ENCODE results near the gene LPIN1.
A peak's percentile ranks its signal among the peaks of the same experiment; 100 is the strongest.

Gene LPIN1

DNA sequence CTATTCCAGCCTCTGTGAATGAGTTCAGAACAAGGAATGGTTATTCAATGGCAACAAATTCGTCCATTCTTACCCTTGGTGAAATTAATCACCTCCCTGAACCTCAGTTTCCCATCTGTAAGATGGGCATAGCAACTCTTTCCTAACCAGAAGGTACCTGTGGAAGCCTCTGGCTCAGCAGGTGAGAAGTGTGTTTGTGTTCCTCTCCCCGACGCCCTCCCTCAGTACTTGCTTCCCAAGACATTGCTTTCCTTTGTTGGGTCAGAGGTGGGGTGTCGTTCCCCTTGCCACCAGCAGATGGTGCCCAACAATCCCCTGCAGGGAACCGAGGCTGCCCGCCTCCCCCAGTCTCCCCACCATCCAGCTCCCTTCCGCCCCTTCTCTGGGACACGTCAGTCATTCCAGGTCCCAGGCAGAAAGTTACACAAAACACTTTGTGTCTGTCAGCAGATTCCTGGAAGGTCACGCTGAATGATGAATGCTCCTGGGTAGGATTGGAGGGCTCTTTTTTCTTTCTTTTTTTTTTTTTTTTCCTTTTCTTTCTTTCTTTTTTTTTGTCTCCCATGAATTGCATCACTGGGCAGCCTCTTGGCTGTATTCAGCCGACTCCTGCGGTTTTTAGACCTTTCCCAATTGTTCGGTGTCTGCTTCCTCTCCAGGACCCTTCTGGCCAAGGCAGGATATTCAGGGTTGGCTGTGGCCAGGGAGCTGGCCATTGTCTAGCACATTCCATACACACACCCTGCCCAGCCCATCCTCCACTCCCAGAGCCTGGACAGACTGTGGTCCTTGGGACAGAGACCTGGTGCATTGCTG is 117.3 kb downstream of the LPIN1 start:
- no peaks in the 10 kb centered on the region; the same call in 1 of the 2 replicates for H3K9me3 ChIP-seq (ENCODE audit: control insufficient read depth, insufficient read depth, low read length)
- no CpG with 5 or more reads among the region's 12 CpGs for WGBS (ENCODE audit: insufficient coverage, insufficient read length)
- H3K4me3 ChIP-seq (ENCODE audit: low read length) = no peak overlapping the region
- peak; percentile 90 for DNase-seq (ENCODE audit: low read depth, low spot score)
- H3K36me3 ChIP-seq (ENCODE audit: control insufficient read depth, insufficient read depth, low read length) = no peaks in the 10 kb centered on the region
- peaks cover 2% of the 10 kb centered on the region; the same call in 1 of the 2 replicates for H3K4me1 ChIP-seq (ENCODE audit: control insufficient read depth, insufficient read depth, low read length)
- no peak overlapping the region for H3K27ac ChIP-seq (ENCODE audit: low read length)
- H3K27me3 ChIP-seq (ENCODE audit: control insufficient read depth, insufficient read depth, low read length) = no peaks in the 10 kb centered on the region

DNA sequence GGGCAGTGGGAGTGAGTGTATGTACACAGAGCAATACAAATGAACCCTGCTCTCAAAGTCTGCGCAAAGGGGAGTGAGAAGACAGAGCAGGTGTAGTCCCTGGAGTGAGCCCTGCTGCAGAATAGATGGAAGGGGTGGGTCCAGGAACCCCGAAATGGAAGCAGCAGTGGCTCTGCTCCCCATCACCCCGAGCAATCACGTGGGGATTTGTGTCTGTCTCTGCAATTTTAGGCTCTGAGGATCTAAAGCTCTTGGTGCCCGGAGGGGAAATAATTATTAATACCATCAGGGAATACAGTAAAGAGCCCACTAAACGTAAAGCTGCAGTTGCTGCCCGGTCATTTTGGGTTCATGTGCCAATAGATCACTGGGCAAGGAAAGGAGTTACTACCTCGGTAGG is 118.3 kb downstream of the LPIN1 start:
- peaks cover 2% of the 10 kb centered on the region; the same call in 1 of the 2 replicates for H3K4me1 ChIP-seq (ENCODE audit: control insufficient read depth, insufficient read depth, low read length)

DNA sequence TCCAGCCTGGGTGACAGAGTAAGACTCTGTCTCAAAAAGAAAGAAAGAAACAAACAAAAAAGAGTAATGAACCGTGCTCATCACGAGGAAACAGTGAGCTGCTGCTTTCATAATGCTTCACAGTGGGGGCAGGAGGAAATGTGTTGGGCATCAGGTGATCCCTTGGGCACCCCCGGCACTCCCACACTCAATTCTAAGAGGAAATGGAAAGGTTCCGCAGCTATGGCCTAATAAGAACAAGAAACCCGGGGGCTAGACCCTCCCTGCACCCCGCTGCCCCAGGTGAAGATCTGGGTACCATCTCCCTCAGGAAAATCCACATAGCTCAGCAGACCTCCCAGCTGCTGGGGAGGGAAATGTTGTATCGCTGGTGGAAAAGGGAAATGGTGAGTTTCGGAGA is 118.9 kb downstream of the LPIN1 start:
- no peaks in the 10 kb centered on the region for H3K36me3 ChIP-seq (ENCODE audit: control insufficient read depth, insufficient read depth, low read length)
- no peak for DNase-seq (ENCODE audit: low read depth, low spot score)
- no CpG with 5 or more reads among the region's 8 CpGs for WGBS (ENCODE audit: insufficient coverage, insufficient read length)
- H3K4me1 ChIP-seq (ENCODE audit: control insufficient read depth, insufficient read depth, low read length) = peaks cover 2% of the 10 kb centered on the region; the same call in 1 of the 2 replicates
- H3K9me3 ChIP-seq (ENCODE audit: control insufficient read depth, insufficient read depth, low read length) = no peaks in the 10 kb centered on the region
- no peak overlapping the region for H3K27ac ChIP-seq (ENCODE audit: low read length)
- no peak overlapping the region for H3K4me3 ChIP-seq (ENCODE audit: low read length)
- H3K27me3 ChIP-seq (ENCODE audit: control insufficient read depth, insufficient read depth, low read length) = no peaks in the 10 kb centered on the region

More for the DNA sequence above, 118.3 kb downstream of the LPIN1 start:
- no peak overlapping the region for H3K27ac ChIP-seq (ENCODE audit: low read length)
- H3K9me3 ChIP-seq (ENCODE audit: control insufficient read depth, insufficient read depth, low read length) = no peaks in the 10 kb centered on the region
- no CpG with 5 or more reads among the region's 8 CpGs for WGBS (ENCODE audit: insufficient coverage, insufficient read length)
- no peak for DNase-seq (ENCODE audit: low read depth, low spot score)
- no peaks in the 10 kb centered on the region for H3K36me3 ChIP-seq (ENCODE audit: control insufficient read depth, insufficient read depth, low read length)
- no peaks in the 10 kb centered on the region for H3K27me3 ChIP-seq (ENCODE audit: control insufficient read depth, insufficient read depth, low read length)
- H3K4me3 ChIP-seq (ENCODE audit: low read length) = no peak overlapping the region

DNA sequence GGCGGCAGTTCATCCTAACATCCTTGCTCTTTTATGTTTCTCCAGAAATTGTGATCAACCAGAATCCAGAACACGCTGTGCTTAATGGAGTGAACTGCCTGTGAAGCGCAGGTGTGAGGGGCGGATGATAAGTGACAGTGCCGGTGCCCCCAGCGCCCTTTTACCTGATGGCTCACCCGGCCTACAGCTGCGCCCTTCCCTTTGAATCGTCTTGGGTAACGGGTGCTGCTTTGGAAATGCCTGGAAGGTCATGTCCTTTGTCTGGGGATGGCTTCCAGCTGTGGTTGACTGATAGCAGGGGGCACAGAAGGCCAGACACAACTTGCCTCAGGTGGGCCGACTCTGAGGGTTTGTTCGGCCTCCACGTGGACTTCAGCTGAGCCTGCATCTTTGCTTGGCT is 119.4 kb downstream of the LPIN1 start:
- H3K9me3 ChIP-seq (ENCODE audit: control insufficient read depth, insufficient read depth, low read length) = no peaks in the 10 kb centered on the region
- peaks cover 2% of the 10 kb centered on the region; the same call in 1 of the 2 replicates for H3K4me1 ChIP-seq (ENCODE audit: control insufficient read depth, insufficient read depth, low read length)
- no CpG with 5 or more reads among the region's 13 CpGs for WGBS (ENCODE audit: insufficient coverage, insufficient read length)
- no peak overlapping the region for H3K4me3 ChIP-seq (ENCODE audit: low read length)
- H3K36me3 ChIP-seq (ENCODE audit: control insufficient read depth, insufficient read depth, low read length) = no peaks in the 10 kb centered on the region
- no peak overlapping the region for H3K27ac ChIP-seq (ENCODE audit: low read length)
- DNase-seq (ENCODE audit: low read depth, low spot score) = no peak
- no peaks in the 10 kb centered on the region for H3K27me3 ChIP-seq (ENCODE audit: control insufficient read depth, insufficient read depth, low read length)

DNA sequence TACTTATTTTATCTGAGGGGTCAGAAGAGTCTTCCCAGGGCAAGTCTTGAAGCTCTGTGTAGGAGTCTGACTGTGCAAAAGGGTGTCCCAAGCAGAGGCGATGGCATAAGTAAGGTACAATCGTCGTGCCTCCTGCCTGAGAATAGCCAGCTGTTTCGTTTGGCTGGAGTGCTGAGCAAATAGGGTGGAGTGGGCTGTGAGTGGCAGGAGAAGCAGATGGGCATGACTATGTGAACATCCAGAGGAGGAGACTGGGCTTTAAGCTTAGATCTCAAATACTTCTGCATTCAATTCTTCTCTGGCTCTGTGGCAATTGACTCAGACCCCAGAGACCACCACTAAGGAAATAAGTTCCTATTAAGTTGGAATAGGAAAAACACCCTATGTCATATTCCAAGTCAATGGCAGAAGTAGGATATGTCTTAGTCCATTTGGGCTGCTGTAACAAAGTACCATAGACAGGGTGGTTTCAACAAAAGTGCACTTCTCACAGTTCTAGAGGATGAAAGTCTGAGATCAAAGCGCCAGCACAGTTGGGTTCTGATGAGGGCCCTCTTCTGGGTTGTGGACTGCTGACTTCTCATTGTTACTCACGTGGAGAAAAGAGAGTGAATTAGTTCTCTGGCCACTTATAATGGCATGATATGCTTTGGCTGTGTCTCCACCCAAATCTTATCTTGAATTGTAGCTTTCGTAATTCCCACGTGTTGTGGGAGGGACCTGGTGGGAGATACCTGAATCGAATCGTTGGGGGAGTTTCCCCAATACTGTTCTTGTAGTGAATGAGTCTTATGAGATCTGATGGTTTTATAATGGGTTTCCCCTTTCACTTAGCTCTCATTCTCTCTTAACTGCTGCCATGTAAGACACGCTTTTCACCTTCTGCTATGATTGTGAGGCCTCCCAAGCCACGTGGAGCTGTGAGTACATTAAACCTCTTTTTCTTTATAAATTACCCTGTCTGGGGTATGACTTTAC is 120.2 kb downstream of the LPIN1 start:
- Histone ChIP-seq H3K27me3 (ENCODE audit: control insufficient read depth, insufficient read depth, low read length) (no peaks in the 10 kb centered on the region), H3K36me3 (ENCODE audit: control insufficient read depth, insufficient read depth, low read length) (no peaks in the 10 kb centered on the region), H3K4me1 (ENCODE audit: control insufficient read depth, insufficient read depth, low read length) (peaks cover 2% of the 10 kb centered on the region; the same call in 1 of the 2 replicates), H3K4me3 (ENCODE audit: low read length) (no peak overlapping the region), H3K9me3 (ENCODE audit: control insufficient read depth, insufficient read depth, low read length) (no peaks in the 10 kb centered on the region), H3K27ac (ENCODE audit: low read length) (no peak overlapping the region)
- WGBS (ENCODE audit: insufficient coverage, insufficient read length) = no CpG with 5 or more reads among the region's 12 CpGs
- no peak for DNase-seq (ENCODE audit: low read depth, low spot score)

DNA sequence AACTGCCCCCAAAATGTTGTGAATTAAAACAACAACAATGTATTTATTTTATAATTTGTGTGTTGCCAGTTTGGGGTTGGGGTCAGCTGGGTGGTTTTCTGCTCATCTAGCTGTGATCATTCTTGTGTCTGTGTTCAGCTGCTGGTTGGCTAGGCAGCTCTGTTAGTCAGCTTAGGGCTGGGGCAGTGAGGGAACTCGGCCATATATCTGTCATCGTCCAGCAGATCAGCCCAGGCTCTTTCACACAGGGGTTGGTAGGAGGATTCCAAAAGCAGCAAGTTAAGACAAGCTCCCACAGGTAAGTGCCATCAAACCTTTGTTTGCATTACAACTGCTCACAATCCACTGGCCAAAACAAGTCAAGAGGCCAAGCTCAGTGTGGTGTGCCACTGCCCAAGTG is 121.5 kb downstream of the LPIN1 start:
- Histone ChIP-seq H3K27ac (ENCODE audit: low read length) (no peak overlapping the region), H3K9me3 (ENCODE audit: control insufficient read depth, insufficient read depth, low read length) (no peaks in the 10 kb centered on the region), H3K27me3 (ENCODE audit: control insufficient read depth, insufficient read depth, low read length) (no peaks in the 10 kb centered on the region), H3K4me3 (ENCODE audit: low read length) (no peak overlapping the region), H3K4me1 (ENCODE audit: control insufficient read depth, insufficient read depth, low read length) (peaks cover 2% of the 10 kb centered on the region; the same call in 1 of the 2 replicates), H3K36me3 (ENCODE audit: control insufficient read depth, insufficient read depth, low read length) (no peaks in the 10 kb centered on the region)
- WGBS (ENCODE audit: insufficient coverage, insufficient read length) = no CpG with 5 or more reads among the region's 2 CpGs
- DNase-seq (ENCODE audit: low read depth, low spot score) = no peak

DNA sequence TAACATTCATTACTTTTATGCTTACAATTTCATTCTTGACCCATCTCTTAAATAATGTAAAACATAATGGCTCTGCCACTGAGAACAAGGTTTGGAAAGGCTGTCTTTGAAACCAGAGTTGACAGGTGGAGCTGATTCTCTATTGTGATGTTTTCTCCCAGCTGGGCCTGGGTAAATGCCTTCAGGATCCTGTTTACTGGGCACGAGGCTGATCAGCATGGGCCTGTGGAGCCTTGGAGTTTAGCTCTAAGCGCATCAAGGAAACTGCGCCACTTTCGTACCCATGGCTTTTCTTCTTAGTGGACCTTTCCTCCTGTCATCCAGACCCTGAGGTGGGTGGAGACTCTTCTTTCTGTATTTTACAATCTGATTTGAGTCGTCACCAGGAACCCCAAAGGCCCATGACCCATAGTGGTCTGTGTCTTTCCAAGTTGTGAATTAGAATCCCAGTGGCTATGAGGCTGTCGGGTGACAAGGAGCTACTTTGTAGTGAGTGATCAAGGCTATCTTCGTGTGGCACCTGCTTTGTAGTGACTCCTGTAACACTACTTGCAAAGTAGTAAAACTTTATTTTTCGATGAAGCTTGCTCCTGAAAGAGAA is 123.1 kb downstream of the LPIN1 start:
- Histone ChIP-seq H3K27me3 (ENCODE audit: control insufficient read depth, insufficient read depth, low read length) (no peaks in the 10 kb centered on the region), H3K27ac (ENCODE audit: low read length) (no peak overlapping the region), H3K9me3 (ENCODE audit: control insufficient read depth, insufficient read depth, low read length) (no peaks in the 10 kb centered on the region), H3K4me3 (ENCODE audit: low read length) (no peak overlapping the region), H3K4me1 (ENCODE audit: control insufficient read depth, insufficient read depth, low read length) (no peaks in the 10 kb centered on the region), H3K36me3 (ENCODE audit: control insufficient read depth, insufficient read depth, low read length) (no peaks in the 10 kb centered on the region)
- WGBS (ENCODE audit: insufficient coverage, insufficient read length) = no CpG with 5 or more reads among the region's 8 CpGs
- DNase-seq (ENCODE audit: low read depth, low spot score) = no peak

DNA sequence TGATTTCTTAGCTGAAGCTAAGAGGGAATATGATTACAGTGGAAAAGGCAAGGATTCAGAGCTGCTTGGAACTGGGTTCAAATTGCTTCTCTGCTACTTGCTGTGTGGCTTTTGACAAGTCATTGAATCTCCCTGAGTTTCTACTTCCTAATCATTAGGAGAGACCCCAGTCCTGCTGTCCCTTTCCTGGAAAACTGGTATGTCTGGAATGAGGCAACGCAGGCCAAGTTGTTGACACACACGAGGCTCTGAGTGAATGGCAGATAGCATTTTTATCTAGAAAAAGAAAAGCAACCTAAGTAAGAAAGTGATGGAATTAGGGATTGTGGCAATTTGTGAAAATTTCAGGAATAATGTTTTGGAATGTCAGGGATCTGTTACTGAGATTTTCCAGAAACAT is 123.6 kb downstream of the LPIN1 start:
- H3K4me3 ChIP-seq (ENCODE audit: low read length) = no peak overlapping the region

DNA sequence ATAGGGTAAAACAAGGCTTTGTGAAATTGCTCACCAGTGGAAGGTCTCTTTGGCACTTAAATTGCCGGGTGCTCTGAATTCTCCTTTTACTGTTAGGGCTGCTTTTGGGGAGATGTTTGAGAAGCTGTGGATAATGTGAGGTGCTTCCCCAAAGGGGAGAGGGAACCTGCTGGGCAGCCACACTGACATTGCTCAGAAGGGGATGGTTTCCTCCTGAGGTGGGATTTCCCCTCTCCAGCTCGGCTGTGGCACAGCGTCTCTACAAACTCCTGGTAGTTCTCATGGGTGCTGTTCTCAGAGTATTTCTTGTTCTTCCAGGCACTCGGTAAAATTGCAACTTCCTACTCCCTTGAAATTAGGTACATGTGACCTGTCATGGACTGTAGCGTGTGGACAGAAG is 124.2 kb downstream of the LPIN1 start:
- Histone ChIP-seq H3K36me3 (ENCODE audit: control insufficient read depth, insufficient read depth, low read length) (no peaks in the 10 kb centered on the region), H3K27ac (ENCODE audit: low read length) (no peak overlapping the region), H3K27me3 (ENCODE audit: control insufficient read depth, insufficient read depth, low read length) (no peaks in the 10 kb centered on the region), H3K4me1 (ENCODE audit: control insufficient read depth, insufficient read depth, low read length) (no peaks in the 10 kb centered on the region), H3K9me3 (ENCODE audit: control insufficient read depth, insufficient read depth, low read length) (no peaks in the 10 kb centered on the region), H3K4me3 (ENCODE audit: low read length) (no peak overlapping the region)
- DNase-seq (ENCODE audit: low read depth, low spot score) = no peak
- no CpG with 5 or more reads among the region's 5 CpGs for WGBS (ENCODE audit: insufficient coverage, insufficient read length)

More for the DNA sequence above, 123.6 kb downstream of the LPIN1 start:
- H3K9me3 ChIP-seq (ENCODE audit: control insufficient read depth, insufficient read depth, low read length) = no peaks in the 10 kb centered on the region
- no peak overlapping the region for H3K27ac ChIP-seq (ENCODE audit: low read length)
- no peaks in the 10 kb centered on the region for H3K4me1 ChIP-seq (ENCODE audit: control insufficient read depth, insufficient read depth, low read length)
- no peaks in the 10 kb centered on the region for H3K27me3 ChIP-seq (ENCODE audit: control insufficient read depth, insufficient read depth, low read length)
- DNase-seq (ENCODE audit: low read depth, low spot score) = no peak
- no peaks in the 10 kb centered on the region for H3K36me3 ChIP-seq (ENCODE audit: control insufficient read depth, insufficient read depth, low read length)
- WGBS (ENCODE audit: insufficient coverage, insufficient read length) = no CpG with 5 or more reads among the region's 2 CpGs

DNA sequence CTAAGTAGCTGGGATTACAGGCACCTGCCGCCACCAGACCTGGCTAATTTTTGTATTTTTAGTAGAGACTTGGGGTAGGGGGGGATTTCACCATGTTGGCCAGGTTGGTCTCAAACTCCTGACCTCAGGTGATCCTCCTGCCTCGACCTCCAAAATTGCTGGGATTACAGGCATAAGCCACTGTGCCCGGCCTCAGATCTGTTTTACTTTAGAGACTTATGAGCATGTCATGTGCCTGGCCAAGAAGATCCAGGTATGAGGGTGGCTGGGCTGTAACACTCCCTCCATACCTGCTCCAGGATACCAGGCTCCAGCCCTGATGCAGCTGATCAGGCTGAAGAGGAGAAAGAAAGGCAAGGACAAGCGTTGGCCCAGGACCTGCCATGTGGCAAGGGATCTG is 125.0 kb downstream of the LPIN1 start:
- H3K36me3 ChIP-seq (ENCODE audit: control insufficient read depth, insufficient read depth, low read length) = no peaks in the 10 kb centered on the region
- no CpG with 5 or more reads among the region's 4 CpGs for WGBS (ENCODE audit: insufficient coverage, insufficient read length)
- H3K27me3 ChIP-seq (ENCODE audit: control insufficient read depth, insufficient read depth, low read length) = no peaks in the 10 kb centered on the region
- no peak overlapping the region for H3K4me3 ChIP-seq (ENCODE audit: low read length)
- H3K9me3 ChIP-seq (ENCODE audit: control insufficient read depth, insufficient read depth, low read length) = no peaks in the 10 kb centered on the region
- H3K4me1 ChIP-seq (ENCODE audit: control insufficient read depth, insufficient read depth, low read length) = no peaks in the 10 kb centered on the region
- no peak for DNase-seq (ENCODE audit: low read depth, low spot score)
- no peak overlapping the region for H3K27ac ChIP-seq (ENCODE audit: low read length)

All from iPS DF 6.9 (cell line).